OCI-LY7 (cell line): ENCODE data around the gene MAL.

ENCODE experiments used
- EZH2phosphoT487 ChIP-seq: fragments of 200-600 bp; sonication (generic); IDR thresholded peaks from 2 replicates; pipeline ENCODE4 v1.6.1; 2018; ENCODE audit warnings: low read depth, borderline replicate concordance, mild to moderate bottlenecking, mixed run types, antibody characterized with exemption, low read length, moderate library complexity, mixed read lengths
- TF ChIP-seq, protein P1 (sequence below): fragments of 200-600 bp; sonication (generic); conservative IDR thresholded peaks from 2 replicates; pipeline ENCODE4 v1.5.1; 2014; ENCODE audit warnings: mild to moderate bottlenecking, antibody characterized with exemption, low read length, moderate library complexity, mixed read lengths

DNA sequence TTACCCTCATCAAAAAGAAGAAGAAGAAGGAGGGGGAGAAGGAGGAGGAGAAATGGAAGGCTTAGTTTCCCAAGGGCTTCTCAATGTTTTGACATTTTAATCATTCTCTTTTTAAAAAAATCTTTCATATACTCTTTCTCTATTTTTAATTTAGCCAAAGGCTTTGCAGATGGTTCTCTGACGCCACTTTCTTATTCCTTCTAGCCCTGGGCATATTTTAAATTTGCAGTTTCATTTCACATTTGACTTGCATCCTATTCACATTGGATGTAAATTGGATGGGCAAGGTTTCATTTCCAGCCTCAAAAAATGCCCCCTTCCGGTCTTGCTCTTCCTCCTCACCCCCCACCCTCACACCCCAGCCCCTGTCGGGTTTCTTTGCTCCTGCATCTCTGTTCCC lies 29.8 kb downstream of the MAL start:
- TF ChIP-seq, protein P1, sequence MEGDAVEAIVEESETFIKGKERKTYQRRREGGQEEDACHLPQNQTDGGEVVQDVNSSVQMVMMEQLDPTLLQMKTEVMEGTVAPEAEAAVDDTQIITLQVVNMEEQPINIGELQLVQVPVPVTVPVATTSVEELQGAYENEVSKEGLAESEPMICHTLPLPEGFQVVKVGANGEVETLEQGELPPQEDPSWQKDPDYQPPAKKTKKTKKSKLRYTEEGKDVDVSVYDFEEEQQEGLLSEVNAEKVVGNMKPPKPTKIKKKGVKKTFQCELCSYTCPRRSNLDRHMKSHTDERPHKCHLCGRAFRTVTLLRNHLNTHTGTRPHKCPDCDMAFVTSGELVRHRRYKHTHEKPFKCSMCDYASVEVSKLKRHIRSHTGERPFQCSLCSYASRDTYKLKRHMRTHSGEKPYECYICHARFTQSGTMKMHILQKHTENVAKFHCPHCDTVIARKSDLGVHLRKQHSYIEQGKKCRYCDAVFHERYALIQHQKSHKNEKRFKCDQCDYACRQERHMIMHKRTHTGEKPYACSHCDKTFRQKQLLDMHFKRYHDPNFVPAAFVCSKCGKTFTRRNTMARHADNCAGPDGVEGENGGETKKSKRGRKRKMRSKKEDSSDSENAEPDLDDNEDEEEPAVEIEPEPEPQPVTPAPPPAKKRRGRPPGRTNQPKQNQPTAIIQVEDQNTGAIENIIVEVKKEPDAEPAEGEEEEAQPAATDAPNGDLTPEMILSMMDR: no peak
- no peak for TF ChIP-seq EZH2phosphoT487
